ENCODE results near the gene MALSU1.

DNA sequence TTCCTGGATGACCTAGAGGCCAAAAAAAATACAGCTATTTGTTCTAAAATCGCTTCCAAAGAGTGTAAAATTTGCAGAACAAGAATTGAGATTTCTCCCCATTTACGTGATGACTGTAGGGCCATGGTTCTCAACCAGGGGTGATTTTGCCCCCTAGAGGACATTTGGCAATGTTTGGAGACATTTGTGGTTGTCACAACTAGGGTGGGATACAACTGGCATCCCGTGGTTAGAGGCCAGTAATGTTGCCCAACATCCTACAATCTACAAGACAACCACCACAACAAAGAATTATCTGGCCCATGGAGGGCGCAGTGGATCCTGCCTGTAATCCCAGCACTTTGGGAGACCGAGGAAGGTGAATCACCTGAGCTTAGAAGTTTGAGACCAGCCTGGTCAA is 22.8 kb upstream of the MALSU1 start:
- no peak for TF ChIP-seq POLR2A (IDR thresholded peaks at IDR 0.05; ENCODE audit: low read depth, low read length)
- TF ChIP-seq POLR2AphosphoS5 (IDR thresholded peaks at IDR 0.05; ENCODE audit: low read depth, low read length), result no peak
